Upper lobe of left lung (tissue), 6 donors: Measurements from ENCODE around the gene CENPP. TPM values are rescaled to one million over a fixed set of nuclear protein-coding genes. Genes with fewer than 3 reads are reported as not detected.

Experiments
- ATAC-seq, 2 donors: fragments of 200-7000 bp; cut with Tn5 transposase; one replicate each; pipeline ENCODE4 v1.9.1; 2022; ENCODE audit warnings: mild to moderate bottlenecking in 2 of 2, moderate library complexity in 2 of 2; ENCODE audit not compliant: low FRiP score in 2 of 2
- DNase-seq, 2 donors: peaks; one replicate each; pipeline ENCODE4 v3.0.0-alpha.2; 2019 to 2020
- H3K27ac ChIP-seq, 4 donors: fragments of 200-600 bp; sonication (generic); one replicate each; pipeline ENCODE4 v1.5.1; 2016 to 2019
- H3K27me3 ChIP-seq, 4 donors: fragments of 200-600 bp; sonication (generic); one replicate each; pipeline ENCODE4 v1.5.1; 2017 to 2019
- H3K36me3 ChIP-seq, 4 donors: fragments of 200-600 bp; sonication (generic); one replicate each; pipeline ENCODE4 v1.5.1; 2016 to 2019
- H3K4me1 ChIP-seq, 4 donors: fragments of 200-600 bp; sonication (generic); one replicate each; pipeline ENCODE4 v1.5.1; 2018 to 2019
- H3K4me3 ChIP-seq, 4 donors: fragments of 200-600 bp; sonication (generic); one replicate each; pipeline ENCODE4 v1.5.1; 2017 to 2019; ENCODE audit warnings: mild to moderate bottlenecking in 2 of 4, moderate library complexity in 1 of 4
- H3K9me3 ChIP-seq, 4 donors: fragments of 200-600 bp; sonication (generic); one replicate each; pipeline ENCODE4 v1.5.1; 2018 to 2019
- EP300 ChIP-seq, 4 donors: sonication (generic); formaldehyde crosslinking; IDR thresholded peaks; one replicate each; pipeline ENCODE4 v1.5.1; 2017; ENCODE audit warnings: antibody characterized with exemption in 4 of 4, control low read depth in 2 of 4
- POLR2A ChIP-seq, 4 donors: fragments of 450-650 bp; IDR thresholded peaks; one replicate each; pipeline ENCODE4 v1.5.1; 2016 to 2017; ENCODE audit warnings: antibody characterized with exemption in 4 of 4, mild to moderate bottlenecking in 2 of 4
- POLR2AphosphoS5 ChIP-seq, 2 donors: sonication (generic); formaldehyde crosslinking; IDR thresholded peaks; one replicate each; pipeline ENCODE4 v1.5.1; 2017; ENCODE audit warnings: antibody characterized with exemption in 2 of 2
- WGBS, 2 donors: methylation state at CpG; one replicate each; pipeline ENCODE4 v1.1.5; 2017 to 2018; 5-methylcytosine and 5-hydroxymethylcytosine counted together
- total RNA-seq, 6 donors: library from RNA; depleted of rRNA in 4 of 6; stranded (reverse); fragments of >200 nt in 4 of 6; gene quantifications; one replicate each; pipeline versions ENCODE4 v1.1.0 to v1.2.1, GENCODE V29; 2016 to 2021
- TF ChIP-seq, protein P1 (sequence below), 6 experiments: fragments of 450-650 bp in 4 of 6; fragments of 200-600 bp in 2 of 6; sonication (generic) in 2 of 6; IDR thresholded peaks; one replicate each; pipeline ENCODE4 v1.5.1; 2016 to 2019; ENCODE audit warnings: antibody characterized with exemption in 6 of 6
- donor health status: DM: no; HTN: no; CAD: no; lungs with moderate emphysema.
- donor health status: DM: no; HTN: yes; CAD: no; lungs with severe emphysema.

The CENPP gene
- total RNA-seq, 6 donors from 2014 or later, result 2.9 to 17.8 (median 4.9) TPM

DNA sequence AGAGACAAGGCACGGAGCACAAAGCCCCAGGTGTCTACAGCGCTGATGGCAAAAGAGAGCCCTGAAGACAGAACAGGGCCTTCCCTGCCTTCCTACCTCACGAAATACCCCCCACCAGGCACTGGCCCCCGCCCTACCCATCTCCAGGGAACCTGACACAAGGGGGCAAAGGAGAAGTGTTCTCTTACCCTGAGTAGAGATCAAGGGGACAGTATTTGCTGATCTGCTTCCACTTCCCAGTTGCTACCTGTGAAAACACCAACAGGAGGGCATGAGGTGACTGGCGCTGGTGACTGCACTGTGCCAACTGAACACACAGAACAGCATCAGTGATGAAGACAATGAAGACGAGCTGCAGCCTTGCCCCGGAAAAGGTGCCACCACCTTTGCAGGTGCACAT is 316.8 kb downstream of the CENPP start:
- DNase-seq (no peak), ATAC-seq (no peak)
- Histone ChIP-seq H3K4me3 (no peak overlapping the region), H3K27ac (no peak overlapping the region), H3K27me3 (no peaks in the 10 kb centered on the region), H3K4me1 (no peaks in the 10 kb centered on the region), H3K9me3 (no peaks in the 10 kb centered on the region), H3K36me3 (peaks cover 30 to 97% (median 85%) of the 10 kb centered on the region in 4 donors)
- TF ChIP-seq, protein P1, sequence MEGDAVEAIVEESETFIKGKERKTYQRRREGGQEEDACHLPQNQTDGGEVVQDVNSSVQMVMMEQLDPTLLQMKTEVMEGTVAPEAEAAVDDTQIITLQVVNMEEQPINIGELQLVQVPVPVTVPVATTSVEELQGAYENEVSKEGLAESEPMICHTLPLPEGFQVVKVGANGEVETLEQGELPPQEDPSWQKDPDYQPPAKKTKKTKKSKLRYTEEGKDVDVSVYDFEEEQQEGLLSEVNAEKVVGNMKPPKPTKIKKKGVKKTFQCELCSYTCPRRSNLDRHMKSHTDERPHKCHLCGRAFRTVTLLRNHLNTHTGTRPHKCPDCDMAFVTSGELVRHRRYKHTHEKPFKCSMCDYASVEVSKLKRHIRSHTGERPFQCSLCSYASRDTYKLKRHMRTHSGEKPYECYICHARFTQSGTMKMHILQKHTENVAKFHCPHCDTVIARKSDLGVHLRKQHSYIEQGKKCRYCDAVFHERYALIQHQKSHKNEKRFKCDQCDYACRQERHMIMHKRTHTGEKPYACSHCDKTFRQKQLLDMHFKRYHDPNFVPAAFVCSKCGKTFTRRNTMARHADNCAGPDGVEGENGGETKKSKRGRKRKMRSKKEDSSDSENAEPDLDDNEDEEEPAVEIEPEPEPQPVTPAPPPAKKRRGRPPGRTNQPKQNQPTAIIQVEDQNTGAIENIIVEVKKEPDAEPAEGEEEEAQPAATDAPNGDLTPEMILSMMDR (IDR thresholded peaks at IDR 0.05), result no peak
- TF ChIP-seq EP300 (IDR thresholded peaks at IDR 0.05), result no peak
- TF ChIP-seq POLR2AphosphoS5 (IDR thresholded peaks at IDR 0.05), result no peak
- no peak for TF ChIP-seq POLR2A (IDR thresholded peaks at IDR 0.05)
- 96 to 100% methylated on average over 3 to 7 of the region's 7 CpGs for WGBS, 2 donors

DNA sequence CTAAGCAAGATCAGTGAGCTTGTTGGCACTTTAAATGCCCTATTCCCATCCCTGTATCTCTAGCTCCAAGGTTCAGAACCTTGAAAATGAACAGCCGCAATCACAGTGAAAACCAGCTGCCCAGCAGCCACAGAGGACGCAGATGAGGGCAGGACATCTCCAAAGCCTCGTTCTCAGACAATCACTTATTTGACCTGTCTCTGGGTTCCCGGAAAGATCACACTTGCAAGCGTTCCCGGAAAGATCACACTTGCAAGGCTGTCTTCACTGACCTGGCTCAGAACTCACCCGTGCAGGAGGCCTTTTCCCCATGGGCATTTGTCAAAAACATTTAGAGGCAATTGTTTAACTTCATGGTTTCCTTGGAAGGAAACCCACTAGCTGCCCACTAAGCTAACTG is 318.5 kb downstream of the CENPP start:
- no peak overlapping the region for H3K4me3 ChIP-seq
- no peaks in the 10 kb centered on the region for H3K4me1 ChIP-seq
- 88 to 95% methylated on average over 7 of the region's 7 CpGs for WGBS, 2 donors
- TF ChIP-seq POLR2A (IDR thresholded peaks at IDR 0.05), result no peak
- TF ChIP-seq POLR2AphosphoS5 (IDR thresholded peaks at IDR 0.05), result no peak
- TF ChIP-seq EP300 (IDR thresholded peaks at IDR 0.05), result no peak
- TF ChIP-seq, protein P1 (IDR thresholded peaks at IDR 0.05), result no peak
- no peak for DNase-seq
- no peak for ATAC-seq
- peaks cover 25 to 99% (median 84%) of the 10 kb centered on the region in 4 donors for H3K36me3 ChIP-seq
- no peaks in the 10 kb centered on the region for H3K9me3 ChIP-seq
- no peak overlapping the region for H3K27ac ChIP-seq
- no peaks in the 10 kb centered on the region for H3K27me3 ChIP-seq

DNA sequence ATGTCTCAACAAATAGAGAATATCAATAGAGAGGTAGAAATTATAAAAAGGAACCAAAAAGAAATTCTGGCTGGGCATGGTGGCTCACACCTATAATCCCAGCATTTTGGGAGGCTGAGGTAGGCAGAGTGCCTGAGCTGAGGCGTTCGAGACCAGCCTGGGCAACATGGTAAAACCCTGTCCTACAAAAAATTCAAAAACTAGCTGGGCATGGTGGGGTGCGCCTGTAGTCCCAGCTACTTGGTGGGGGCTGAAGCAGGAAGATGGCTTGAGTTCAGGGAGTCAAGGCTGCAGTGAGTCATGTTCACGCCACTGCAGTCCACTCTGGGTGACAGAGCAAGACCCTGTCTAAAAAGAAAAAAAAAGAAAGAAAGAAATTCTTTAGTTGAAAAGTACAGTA is 319.3 kb downstream of the CENPP start:
- H3K9me3 ChIP-seq, result no peaks in the 10 kb centered on the region
- DNase-seq (no peak), ATAC-seq (no peak)
- TF ChIP-seq POLR2AphosphoS5 (IDR thresholded peaks at IDR 0.05), result no peak
- TF ChIP-seq, protein P1 (IDR thresholded peaks at IDR 0.05), result no peak
- no peak for TF ChIP-seq POLR2A (IDR thresholded peaks at IDR 0.05)
- TF ChIP-seq EP300 (IDR thresholded peaks at IDR 0.05), result no peak
- no peaks in the 10 kb centered on the region for H3K4me1 ChIP-seq
- H3K27ac ChIP-seq, result no peak overlapping the region
- no peaks in the 10 kb centered on the region for H3K27me3 ChIP-seq
- peaks cover 25 to 94% (median 81%) of the 10 kb centered on the region in 4 donors for H3K36me3 ChIP-seq
- H3K4me3 ChIP-seq, result no peak overlapping the region
- 95 to 97% methylated on average over 4 of the region's 4 CpGs for WGBS, 2 donors

DNA sequence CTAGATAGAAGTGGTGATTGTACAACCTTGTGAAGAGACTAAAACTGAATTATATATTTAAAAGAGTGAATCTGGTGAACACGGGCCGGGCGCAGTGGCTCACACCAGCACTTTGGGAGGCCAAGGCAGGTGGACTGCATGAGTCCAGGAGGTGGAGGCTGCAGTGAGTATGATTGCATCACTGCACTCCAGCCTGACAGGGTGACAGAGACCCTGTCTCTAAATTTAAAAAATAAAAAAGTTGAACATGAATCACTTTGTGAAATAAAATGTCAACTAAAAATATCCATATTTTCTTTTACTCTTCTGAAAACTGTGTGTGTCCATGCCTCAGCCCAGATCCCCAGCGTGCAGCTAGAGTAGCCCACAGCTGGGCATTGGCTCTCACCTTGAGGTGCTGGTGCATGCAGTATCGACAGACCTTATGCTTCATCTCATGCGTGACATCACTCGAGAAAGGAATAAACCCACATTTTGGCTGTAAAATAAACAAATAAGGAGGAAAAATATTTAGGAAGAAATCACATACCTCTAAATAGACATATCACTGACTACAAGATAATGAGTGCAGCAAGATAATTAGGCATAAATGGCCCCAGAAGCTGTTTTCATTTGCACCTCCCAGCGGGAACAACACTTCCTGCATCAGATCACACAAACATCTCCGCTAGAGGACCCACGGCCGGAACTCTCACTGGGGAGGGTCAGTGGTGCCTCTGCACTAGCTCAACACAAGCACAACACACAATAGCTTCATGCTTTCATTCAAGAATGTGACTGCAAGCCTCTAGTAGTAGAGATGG is 322.1 kb downstream of the CENPP start:
- Histone ChIP-seq H3K4me3 (no peak overlapping the region), H3K9me3 (no peaks in the 10 kb centered on the region), H3K27me3 (no peaks in the 10 kb centered on the region), H3K36me3 (peaks cover 19 to 89% (median 70%) of the 10 kb centered on the region in 4 donors), H3K27ac (no peak overlapping the region), H3K4me1 (no peaks in the 10 kb centered on the region)
- ATAC-seq (no peak), DNase-seq (no peak)
- WGBS, 2 donors, result 94 to 97% methylated on average over 11 of the region's 11 CpGs
- TF ChIP-seq EP300 (IDR thresholded peaks at IDR 0.05), result no peak
- TF ChIP-seq POLR2AphosphoS5 (IDR thresholded peaks at IDR 0.05), result no peak
- no peak for TF ChIP-seq POLR2A (IDR thresholded peaks at IDR 0.05)
- TF ChIP-seq, protein P1 (IDR thresholded peaks at IDR 0.05), result no peak
